B cell (primary cell): Measurements from ENCODE around the gene GMPPA. TPM values are rescaled to one million over a fixed set of nuclear protein-coding genes. Genes with fewer than 3 reads are reported as not detected.

Experiments used
- ATAC-seq: fragments of 200-7000 bp; cut with Tn5 transposase; one replicate; pipeline ENCODE4 v1.10.0; 2021; ENCODE audit warnings: low read depth, mild to moderate bottlenecking, moderate number of reproducible peaks, moderate library complexity
- CTCF ChIA-PET: fragments of 350-600 bp; sonication (Branson Sonifier 250); formaldehyde crosslinking; loops from one replicate; lab custom pipeline; 2021; ENCODE audit warnings: antibody characterized with exemption, inconsistent platforms; lab: Charles Lee
- POLR2A ChIA-PET: fragments of 350-600 bp; sonication (Branson Sonifier 250); formaldehyde crosslinking; loops from one replicate; lab custom pipeline; 2021; ENCODE audit warnings: antibody characterized with exemption; lab: Charles Lee
- DNase-seq: peaks from one replicate; pipeline ENCODE4 v3.0.0; 2013
- H2AFZ ChIP-seq: 2 replicates; pipeline ENCODE4 v1.6.1; 2012; ENCODE audit warnings: mild to moderate bottlenecking, low read depth, low read length; ENCODE audit not compliant: insufficient read depth, poor library complexity, severe bottlenecking
- H3K27ac ChIP-seq, 2 donors: 1 replicate in 1 of 2; 2 replicates in 1 of 2; pipeline ENCODE4 v1.5.1; 2012 to 2013; ENCODE audit warnings: low read length in 2 of 2, mild to moderate bottlenecking in 2 of 2, moderate library complexity in 1 of 2
- H3K27me3 ChIP-seq, 4 experiments: fragments of 200-600 bp in 1 of 4; sonication (generic) in 1 of 4; replicated peaks in 1 of 4; 1 replicate in 2 of 4; 2 replicates in 2 of 4; pipeline versions ENCODE4 v1.6.1 to v1.7.0; 2013 to 2016; ENCODE audit warnings: low read length in 3 of 4, mild to moderate bottlenecking in 2 of 4, mixed read lengths in 1 of 4, moderate library complexity in 1 of 4; ENCODE audit not compliant: insufficient read depth in 4 of 4, control insufficient read depth in 3 of 4; ENCODE audit errors: control extremely low read depth in 1 of 4
- H3K36me3 ChIP-seq, 2 experiments: replicated peaks in 1 of 2; 1 replicate in 1 of 2; 2 replicates in 1 of 2; pipeline versions ENCODE4 v1.6.1 to v1.7.1; 2013; ENCODE audit warnings: low read length in 1 of 2; ENCODE audit not compliant: insufficient read depth in 2 of 2, control insufficient read depth in 1 of 2; ENCODE audit errors: control extremely low read depth in 1 of 2, extremely low read depth in 1 of 2
- H3K4me1 ChIP-seq, 2 donors: fragments of 200-600 bp in 1 of 2; sonication (generic) in 1 of 2; 1 replicate in 1 of 2; 2 replicates in 1 of 2; pipeline versions ENCODE4 v1.5.1 to v1.6.1; 2013 to 2017; ENCODE audit warnings: low read length in 2 of 2; ENCODE audit not compliant: control insufficient read depth in 2 of 2, insufficient read depth in 2 of 2
- H3K4me2 ChIP-seq: replicated peaks from 2 replicates; pipeline ENCODE3; 2012; ENCODE audit warnings: mild to moderate bottlenecking, low read depth, low read length; ENCODE audit not compliant: poor library complexity, severe bottlenecking
- H3K4me3 ChIP-seq, 5 experiments: fragments of 200-600 bp in 1 of 5; sonication (generic) in 1 of 5; 1 replicate in 3 of 5; 2 replicates in 2 of 5; pipeline versions ENCODE4 v1.5.1 to v1.7.0; 2011 to 2016; ENCODE audit warnings: low read length in 4 of 5, mild to moderate bottlenecking in 4 of 5, low read depth in 2 of 5, control low read depth in 1 of 5, moderate library complexity in 1 of 5; ENCODE audit not compliant: insufficient read depth in 1 of 5; ENCODE audit errors: control extremely low read depth in 1 of 5, extremely low read depth in 1 of 5
- H3K79me2 ChIP-seq: fragments of 200-600 bp; sonication (generic); one replicate; pipeline ENCODE4 v1.6.0; 2016; ENCODE audit warnings: low read length; ENCODE audit not compliant: control insufficient read depth, insufficient read depth
- H3K9ac ChIP-seq: fragments of 200-600 bp; sonication (generic); 2 replicates; pipeline ENCODE4 v1.6.1; 2017; ENCODE audit warnings: mild to moderate bottlenecking, low read length, moderate library complexity
- H3K9me3 ChIP-seq, 3 donors: one replicate each; pipeline versions ENCODE4 v1.6.1 to v1.7.1; 2013; ENCODE audit warnings: low read length in 2 of 3; ENCODE audit not compliant: control insufficient read depth in 2 of 3, insufficient read depth in 1 of 3; ENCODE audit errors: control extremely low read depth in 1 of 3
- H4K20me1 ChIP-seq: 2 replicates; pipeline ENCODE4 v1.6.0; 2012; ENCODE audit warnings: mild to moderate bottlenecking, low read length; ENCODE audit not compliant: insufficient read depth, control insufficient read depth, poor library complexity, severe bottlenecking
- H3K27ac Mint-ChIP-seq: one replicate; pipeline ENCODE4 v1.8.0; 2021; ENCODE audit warnings: mixed read lengths
- H3K27me3 Mint-ChIP-seq: one replicate; pipeline ENCODE4 v1.8.0; 2021; ENCODE audit warnings: mixed read lengths
- H3K4me1 Mint-ChIP-seq: one replicate; pipeline ENCODE4 v1.8.0; 2021; ENCODE audit warnings: mixed read lengths
- H3K4me3 Mint-ChIP-seq: one replicate; pipeline ENCODE4 v1.8.0; 2021; ENCODE audit warnings: mixed read lengths
- H3K9me3 Mint-ChIP-seq: one replicate; pipeline ENCODE4 v1.8.0; 2022; ENCODE audit warnings: mixed read lengths; ENCODE audit not compliant: insufficient read depth
- CTCF ChIP-seq: fragments of 200-600 bp; IDR thresholded peaks from one replicate; pipeline ENCODE4 v1.8.0; 2022; ENCODE audit warnings: antibody characterized with exemption, mild to moderate bottlenecking
- EZH2 ChIP-seq: IDR thresholded peaks from 2 replicates; pipeline ENCODE4 v1.6.1; 2012; ENCODE audit warnings: borderline replicate concordance, low read depth, mild to moderate bottlenecking, moderate library complexity, low read length; ENCODE audit not compliant: insufficient read depth, poor library complexity, severe bottlenecking
- WGBS: methylation state at CpG from one replicate; pipeline ENCODE4 v1.1.5; 2013; ENCODE audit warnings: missing lambda C conversion rate; ENCODE audit not compliant: insufficient coverage; 5-methylcytosine and 5-hydroxymethylcytosine counted together
- intact Hi-C: fragments of 100-400 bp; cut with micrococcal nuclease; formaldehyde crosslinking; loops from one replicate; pipeline ENCODE4 v1.10.0; 2022
- polyA plus RNA-seq: library from polyadenylated mRNA; depleted of rRNA; stranded (reverse); fragments of >200 nt; gene quantifications from 2 replicates; pipeline ENCODE4 v1.2.3, GENCODE V29; 2012
- total RNA-seq, 2 donors: library from RNA; stranded (reverse); fragments of 120-200 nt in 1 of 2; gene quantifications; 1 replicate in 1 of 2; 2 replicates in 1 of 2; pipeline versions ENCODE4 v1.2.3 to v1.2.4, GENCODE V29; 2013 to 2022

The GMPPA gene
- total and polyA plus RNA-seq, 2 donors (not counting 1 experiment from before 2014, with no cell fraction given) = 27.8 to 67.9 TPM

GRCh38 chr2:219489315-219489714 lies 9.4 kb upstream of the GMPPA start:
- CTCF ChIA-PET = no interaction called here
- Mint-ChIP-seq H3K4me1 (peaks cover 5% of the 10 kb centered on the region), H3K27me3 (peaks cover 51% of the 10 kb centered on the region), H3K9me3 (no peaks in the 10 kb centered on the region), H3K4me3 (no peak overlapping the region), H3K27ac (no peak overlapping the region)
- Histone ChIP-seq H3K79me2 (no peaks in the 10 kb centered on the region), H3K27me3 (peaks cover 0 to 59% (median 22%) of the 10 kb centered on the region in 4 experiments), H3K4me1 (peaks cover 0 to 8% of the 10 kb centered on the region in 2 donors), H3K4me2 (no peak overlapping the region), H3K9me3 (no peaks in the 10 kb centered on the region), H3K36me3 (no peaks in the 10 kb centered on the region), H4K20me1 (no peaks in the 10 kb centered on the region), H3K4me3 (no peak overlapping the region), H2AFZ (no peak overlapping the region), H3K9ac (no peak overlapping the region), H3K27ac (no peak overlapping the region)
- no peak for TF ChIP-seq EZH2
- no peak for TF ChIP-seq CTCF
- DNase-seq (no peak), ATAC-seq (no peak)
- POLR2A ChIA-PET = no interaction called here
- WGBS = 68% methylated on average over 6 of the region's 9 CpGs
- intact Hi-C loops = no loop called here

GRCh38 chr2:219490186-219490585 lies 8.5 kb upstream of the GMPPA start:
- H2AFZ ChIP-seq = no peak overlapping the region
- no peak overlapping the region for H3K27ac ChIP-seq
- H3K4me1 ChIP-seq = peaks cover 0 to 1% of the 10 kb centered on the region in 2 donors
- peaks cover 0 to 60% (median 26%) of the 10 kb centered on the region in 4 experiments for H3K27me3 ChIP-seq
- ATAC-seq (no peak), DNase-seq (no peak)
- no peaks in the 10 kb centered on the region for H3K79me2 ChIP-seq
- POLR2A ChIA-PET = no interaction called here
- no peak overlapping the region for H3K4me3 Mint-ChIP-seq
- H3K4me1 Mint-ChIP-seq = peaks cover 3% of the 10 kb centered on the region
- CTCF ChIA-PET = interaction anchor here (2.1 kb wide), 1 partner anchor 20 kb away, joined by 5 read pairs; no protein-coding TSS in a partner anchor
- no peak overlapping the region for H3K4me2 ChIP-seq
- H3K27ac Mint-ChIP-seq = no peak overlapping the region
- TF ChIP-seq CTCF = no peak
- TF ChIP-seq EZH2 = no peak
- no peaks in the 10 kb centered on the region for H3K9me3 ChIP-seq
- intact Hi-C loops = no loop called here
- peaks cover 57% of the 10 kb centered on the region for H3K27me3 Mint-ChIP-seq
- H4K20me1 ChIP-seq = no peaks in the 10 kb centered on the region
- H3K4me3 ChIP-seq = no peak overlapping the region
- H3K9ac ChIP-seq = no peak overlapping the region
- H3K9me3 Mint-ChIP-seq = no peaks in the 10 kb centered on the region
- H3K36me3 ChIP-seq = no peaks in the 10 kb centered on the region
- WGBS = 87% methylated on average over 22 of the region's 23 CpGs
